NCI-H1417 treated with DMSO at 0.1 percent for 48 hours (cell line): ENCODE measurements around the gene SCUBE2.
"Not testable (repeated sequence)": the region's sequence is repeated elsewhere in the genome, so short reads cannot be mapped to it uniquely, and the experiment has no call there.

Experiments
- DNase-seq: peaks from one replicate; lab custom pipeline; 2025; lab: John Stamatoyannopoulos, UW

Gene SCUBE2

GRCh38 chr11:9040410-9040809 lies 51.0 kb downstream of the SCUBE2 start:
- no peak for DNase-seq

DNA sequence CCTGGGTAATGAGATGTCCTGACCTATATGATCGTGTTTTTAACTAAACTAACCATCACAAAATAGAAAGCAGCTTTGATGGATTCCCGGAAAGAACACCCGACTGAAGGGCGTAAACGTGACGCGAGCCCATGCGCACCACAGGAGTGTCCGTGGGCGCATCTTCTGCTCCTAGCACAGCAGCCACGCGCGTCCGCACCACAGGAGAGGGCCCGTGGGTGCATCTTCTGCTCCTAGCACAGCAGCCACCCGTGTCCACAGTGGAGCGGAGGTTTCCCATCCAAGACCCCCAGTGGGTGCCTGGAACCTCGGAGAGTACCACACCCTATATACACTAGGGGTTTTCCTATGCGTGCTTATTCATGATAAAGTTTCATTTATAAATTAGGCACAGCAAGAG lies 51.5 kb downstream of the SCUBE2 start:
- no peak for DNase-seq

- no peak for DNase-seq
These were observed 52.2 kb downstream of the SCUBE2 start for GRCh38 chr11:9039198-9039597.

GRCh38 chr11:9038541-9038940 lies 52.9 kb downstream of the SCUBE2 start:
- no peak for DNase-seq

GRCh38 chr11:9037963-9038362 lies 53.4 kb downstream of the SCUBE2 start:
- DNase-seq = no peak

- no peak for DNase-seq
These were observed 54.2 kb downstream of the SCUBE2 start for GRCh38 chr11:9037046-9037780.

GRCh38 chr11:9030601-9031000 lies 60.8 kb downstream of the SCUBE2 start:
- no peak for DNase-seq

DNA sequence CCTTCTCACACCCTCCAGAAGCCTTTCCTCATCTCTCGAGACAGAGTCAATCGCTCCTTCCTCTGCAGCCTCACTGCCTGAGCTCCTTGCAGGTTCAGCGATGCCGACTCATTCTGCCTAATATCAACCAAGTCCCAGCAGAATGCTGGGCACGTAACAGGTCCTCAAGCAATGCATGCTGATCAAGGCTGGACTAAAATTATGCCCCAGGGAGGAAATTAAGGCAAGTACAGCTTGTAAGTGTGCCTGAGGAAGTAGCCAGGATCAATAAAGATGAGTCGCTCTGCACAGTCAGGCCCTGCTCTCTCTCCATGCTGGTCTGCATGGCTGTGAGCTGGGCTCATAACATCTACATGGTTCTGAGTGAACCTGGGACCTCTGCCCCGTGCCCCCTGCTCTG lies 62.0 kb downstream of the SCUBE2 start:
- no peak for DNase-seq

DNA sequence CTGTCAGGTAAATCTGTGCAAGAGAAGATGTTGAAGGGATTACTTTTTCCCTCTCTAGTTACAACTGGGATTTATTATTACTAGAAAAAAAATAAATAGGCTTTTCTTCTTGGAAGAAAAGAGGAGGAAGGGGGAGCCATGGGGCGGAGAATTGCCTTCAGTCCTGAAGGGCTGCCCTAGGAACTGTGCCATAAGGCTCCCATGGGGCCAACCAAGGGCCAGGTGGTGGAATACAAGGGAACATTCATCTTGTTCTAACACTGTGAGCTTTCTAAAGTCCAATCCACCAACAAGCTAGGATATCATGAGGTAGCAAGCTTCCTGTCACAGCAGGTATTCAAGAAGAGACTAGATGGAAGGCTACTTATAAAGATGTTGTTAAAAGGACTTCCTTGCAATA lies 62.8 kb downstream of the SCUBE2 start:
- no peak for DNase-seq

- no peak for DNase-seq
These were observed 66.1 kb downstream of the SCUBE2 start for GRCh38 chr11:9025101-9025850.

GRCh38 chr11:9022961-9023680 lies 68.3 kb downstream of the SCUBE2 start:
- DNase-seq = no peak

DNA sequence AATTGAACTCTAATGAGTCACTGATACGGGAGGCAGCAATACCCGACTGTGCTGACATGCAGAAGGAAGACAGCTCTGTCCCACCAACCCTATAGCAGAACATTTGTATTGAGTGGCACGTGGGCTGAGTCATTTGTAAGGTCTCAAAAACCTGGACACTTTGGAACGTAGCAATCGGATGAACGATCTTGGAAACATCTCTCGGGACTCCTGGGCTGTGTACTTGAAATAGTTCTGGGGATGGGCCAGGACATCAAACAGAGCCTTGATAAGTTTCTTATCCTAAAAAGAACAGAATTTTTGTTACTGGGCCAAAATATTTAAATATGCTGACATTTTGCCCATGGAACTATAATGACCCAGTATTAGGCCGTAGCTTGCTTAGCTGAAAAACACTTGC lies 70.5 kb downstream of the SCUBE2 start:
- no peak for DNase-seq

GRCh38 chr11:9019861-9020260 lies 71.5 kb downstream of the SCUBE2 start:
- no peak for DNase-seq

GRCh38 chr11:9017773-9018172 lies 73.6 kb downstream of the SCUBE2 start:
- no peak for DNase-seq

- no peak for DNase-seq
These were observed 74.3 kb downstream of the SCUBE2 start for GRCh38 chr11:9016916-9017642.

- no peak for DNase-seq
These were observed 75.7 kb downstream of the SCUBE2 start for GRCh38 chr11:9015677-9016076.

DNA sequence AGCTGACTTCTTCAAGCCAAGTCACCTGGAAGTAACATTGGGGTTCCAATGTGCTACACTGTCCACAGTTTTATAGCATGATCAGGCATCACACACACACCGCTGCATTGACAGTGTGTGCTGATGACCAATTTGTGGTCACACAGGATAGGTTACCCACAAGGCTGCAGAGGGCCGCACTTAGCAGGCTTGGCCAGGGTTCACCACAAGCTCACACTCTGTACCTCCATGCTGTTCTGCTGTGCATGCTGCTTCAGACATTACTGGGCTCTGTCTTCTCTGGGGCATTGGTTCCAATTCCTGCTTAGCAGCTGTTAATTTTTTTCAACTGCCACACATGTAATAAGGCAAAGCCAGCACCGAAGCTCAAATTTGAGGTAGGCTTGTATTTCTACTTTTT lies 76.6 kb downstream of the SCUBE2 start:
- DNase-seq = no peak

- no peak for DNase-seq
These were observed 78.0 kb downstream of the SCUBE2 start for GRCh38 chr11:9013373-9013772.

- not testable (repeated sequence) for DNase-seq
These were observed 81.9 kb downstream of the SCUBE2 start for GRCh38 chr11:9009538-9009937.

- no peak for DNase-seq
These were observed 82.7 kb downstream of the SCUBE2 start for GRCh38 chr11:9008661-9009060.

- no peak for DNase-seq
These were observed 83.3 kb downstream of the SCUBE2 start for GRCh38 chr11:9008011-9008550.

GRCh38 chr11:9005087-9005486 lies 86.3 kb downstream of the SCUBE2 start:
- DNase-seq = no peak
